HepG2 (cell line): ENCODE measurements around the gene SERPINA3. TPM values are rescaled to one million over a fixed set of nuclear protein-coding genes. Genes with fewer than 3 reads are reported as not detected.

ENCODE experiments used
- AHR ChIP-seq: IDR thresholded peaks from 2 replicates; pipeline ENCODE4 v1.6.1; 2018; ENCODE audit warnings: missing genetic modification reagents, missing compliant biosample characterization
- CBX1 ChIP-seq: IDR thresholded peaks from one replicate; pipeline ENCODE4 v1.6.1; 2016; ENCODE audit warnings: antibody characterized with exemption, low read depth
- LCORL ChIP-seq, 2 experiments: fragments of 450-650 bp in 1 of 2; sonication (generic) in 1 of 2; formaldehyde crosslinking in 1 of 2; IDR thresholded peaks; 2 replicates each; pipeline versions ENCODE4 v1.5.0 to v1.6.1; 2017 to 2020; ENCODE audit warnings: antibody characterized with exemption in 1 of 2, missing genetic modification reagents in 1 of 2
- PBX3 ChIP-seq: sonication (generic); formaldehyde crosslinking; IDR thresholded peaks from 2 replicates; pipeline ENCODE4 v1.8.1; 2023; ENCODE audit warnings: missing genetic modification reagents, inconsistent platforms, borderline replicate concordance
- RXRA ChIP-seq: sonication (generic); formaldehyde crosslinking; IDR thresholded peaks from 2 replicates; pipeline ENCODE4 v1.5.1; 2020; ENCODE audit warnings: missing genetic modification reagents
- STAT6 ChIP-seq: sonication (generic); formaldehyde crosslinking; IDR thresholded peaks from 2 replicates; pipeline ENCODE4 v1.4.0; 2020; ENCODE audit warnings: missing genetic modification reagents, mild to moderate bottlenecking, borderline replicate concordance
- TAF1 ChIP-seq: sonication (generic); formaldehyde crosslinking; IDR thresholded peaks from 2 replicates; pipeline ENCODE4 v1.4.0; 2020; ENCODE audit warnings: missing genetic modification reagents
- TMF1 ChIP-seq: sonication (generic); formaldehyde crosslinking; IDR thresholded peaks from 2 replicates; pipeline ENCODE4 v1.8.1; 2022; ENCODE audit warnings: low read depth, missing genetic modification reagents
- TSC22D2 ChIP-seq: sonication (generic); formaldehyde crosslinking; IDR thresholded peaks from 2 replicates; pipeline ENCODE4 v1.5.1; 2020; ENCODE audit warnings: missing genetic modification reagents, mild to moderate bottlenecking, borderline replicate concordance
- ZGPAT ChIP-seq: IDR thresholded peaks from 2 replicates; pipeline ENCODE4 v1.6.1; 2016; ENCODE audit warnings: mild to moderate bottlenecking
- ZNF10 ChIP-seq: sonication (generic); formaldehyde crosslinking; IDR thresholded peaks from 2 replicates; pipeline ENCODE4 v1.4.0; 2020; ENCODE audit warnings: mild to moderate bottlenecking, low read depth, missing genetic modification reagents, borderline replicate concordance
- ZNF770 ChIP-seq: sonication (generic); formaldehyde crosslinking; IDR thresholded peaks from 2 replicates; pipeline ENCODE4 v1.5.0; 2020; ENCODE audit warnings: mild to moderate bottlenecking, missing genetic modification reagents
- polyA plus RNA-seq, 8 experiments: library from polyadenylated mRNA; depleted of rRNA in 3 of 8; stranded (reverse) in 7 of 8; unstranded in 1 of 8; fragments of >200 nt; fragmentation: Illumina TruSeq in 4 of 8; extraction: Trizol in 4 of 8; gene quantifications; 2 replicates each; pipeline versions ENCODE4 v1.2.1 to v1.2.3, GENCODE V29; 2011 to 2016; ENCODE audit warnings: low read depth in 4 of 8, missing spikeins in 1 of 8, mixed read lengths in 1 of 8; ENCODE audit not compliant: insufficient read depth in 1 of 8
- total RNA-seq, 5 experiments: library from RNA; depleted of rRNA; stranded (reverse); fragments of >200 nt; fragmentation: Illumina TruSeq; extraction: Trizol; gene quantifications; 2 replicates each; pipeline ENCODE4 v1.2.3, GENCODE V29; 2016; ENCODE audit warnings: low read depth in 1 of 5
- TF ChIP-seq, protein P1 (sequence below): sonication (generic); formaldehyde crosslinking; IDR thresholded peaks from 2 replicates; pipeline ENCODE4 v1.5.0; 2020; ENCODE audit warnings: mild to moderate bottlenecking, missing genetic modification reagents, borderline replicate concordance

SERPINA3 gene
- total and polyA plus RNA-seq, 2 of the 13 experiments (the other 11 are each of a cell fraction or from before 2014, with no cell fraction given): 825 to 2,200 TPM

- TF ChIP-seq ZNF770 (no peak), RXRA (peak; percentile 18; the same call in 1 of the 2 replicates), TAF1 (CRISPR knock-in tag) (peak; percentile 36; the same call in 1 of the 2 replicates), STAT6 (CRISPR knock-in tag) (no peak), LCORL (IDR thresholded peaks at IDR 0.05) (no peak), LCORL (CRISPR knock-in tag; IDR thresholded peaks at IDR 0.05) (peak; percentile 71; the same call in 1 of the 2 replicates), TSC22D2 (no peak), ZNF10 (CRISPR knock-in tag) (no peak), PBX3 (no peak), CBX1 (no peak), TMF1 (CRISPR knock-in tag) (no peak), AHR (no peak), ZGPAT (CRISPR knock-in tag) (no peak)
- TF ChIP-seq, protein P1, sequence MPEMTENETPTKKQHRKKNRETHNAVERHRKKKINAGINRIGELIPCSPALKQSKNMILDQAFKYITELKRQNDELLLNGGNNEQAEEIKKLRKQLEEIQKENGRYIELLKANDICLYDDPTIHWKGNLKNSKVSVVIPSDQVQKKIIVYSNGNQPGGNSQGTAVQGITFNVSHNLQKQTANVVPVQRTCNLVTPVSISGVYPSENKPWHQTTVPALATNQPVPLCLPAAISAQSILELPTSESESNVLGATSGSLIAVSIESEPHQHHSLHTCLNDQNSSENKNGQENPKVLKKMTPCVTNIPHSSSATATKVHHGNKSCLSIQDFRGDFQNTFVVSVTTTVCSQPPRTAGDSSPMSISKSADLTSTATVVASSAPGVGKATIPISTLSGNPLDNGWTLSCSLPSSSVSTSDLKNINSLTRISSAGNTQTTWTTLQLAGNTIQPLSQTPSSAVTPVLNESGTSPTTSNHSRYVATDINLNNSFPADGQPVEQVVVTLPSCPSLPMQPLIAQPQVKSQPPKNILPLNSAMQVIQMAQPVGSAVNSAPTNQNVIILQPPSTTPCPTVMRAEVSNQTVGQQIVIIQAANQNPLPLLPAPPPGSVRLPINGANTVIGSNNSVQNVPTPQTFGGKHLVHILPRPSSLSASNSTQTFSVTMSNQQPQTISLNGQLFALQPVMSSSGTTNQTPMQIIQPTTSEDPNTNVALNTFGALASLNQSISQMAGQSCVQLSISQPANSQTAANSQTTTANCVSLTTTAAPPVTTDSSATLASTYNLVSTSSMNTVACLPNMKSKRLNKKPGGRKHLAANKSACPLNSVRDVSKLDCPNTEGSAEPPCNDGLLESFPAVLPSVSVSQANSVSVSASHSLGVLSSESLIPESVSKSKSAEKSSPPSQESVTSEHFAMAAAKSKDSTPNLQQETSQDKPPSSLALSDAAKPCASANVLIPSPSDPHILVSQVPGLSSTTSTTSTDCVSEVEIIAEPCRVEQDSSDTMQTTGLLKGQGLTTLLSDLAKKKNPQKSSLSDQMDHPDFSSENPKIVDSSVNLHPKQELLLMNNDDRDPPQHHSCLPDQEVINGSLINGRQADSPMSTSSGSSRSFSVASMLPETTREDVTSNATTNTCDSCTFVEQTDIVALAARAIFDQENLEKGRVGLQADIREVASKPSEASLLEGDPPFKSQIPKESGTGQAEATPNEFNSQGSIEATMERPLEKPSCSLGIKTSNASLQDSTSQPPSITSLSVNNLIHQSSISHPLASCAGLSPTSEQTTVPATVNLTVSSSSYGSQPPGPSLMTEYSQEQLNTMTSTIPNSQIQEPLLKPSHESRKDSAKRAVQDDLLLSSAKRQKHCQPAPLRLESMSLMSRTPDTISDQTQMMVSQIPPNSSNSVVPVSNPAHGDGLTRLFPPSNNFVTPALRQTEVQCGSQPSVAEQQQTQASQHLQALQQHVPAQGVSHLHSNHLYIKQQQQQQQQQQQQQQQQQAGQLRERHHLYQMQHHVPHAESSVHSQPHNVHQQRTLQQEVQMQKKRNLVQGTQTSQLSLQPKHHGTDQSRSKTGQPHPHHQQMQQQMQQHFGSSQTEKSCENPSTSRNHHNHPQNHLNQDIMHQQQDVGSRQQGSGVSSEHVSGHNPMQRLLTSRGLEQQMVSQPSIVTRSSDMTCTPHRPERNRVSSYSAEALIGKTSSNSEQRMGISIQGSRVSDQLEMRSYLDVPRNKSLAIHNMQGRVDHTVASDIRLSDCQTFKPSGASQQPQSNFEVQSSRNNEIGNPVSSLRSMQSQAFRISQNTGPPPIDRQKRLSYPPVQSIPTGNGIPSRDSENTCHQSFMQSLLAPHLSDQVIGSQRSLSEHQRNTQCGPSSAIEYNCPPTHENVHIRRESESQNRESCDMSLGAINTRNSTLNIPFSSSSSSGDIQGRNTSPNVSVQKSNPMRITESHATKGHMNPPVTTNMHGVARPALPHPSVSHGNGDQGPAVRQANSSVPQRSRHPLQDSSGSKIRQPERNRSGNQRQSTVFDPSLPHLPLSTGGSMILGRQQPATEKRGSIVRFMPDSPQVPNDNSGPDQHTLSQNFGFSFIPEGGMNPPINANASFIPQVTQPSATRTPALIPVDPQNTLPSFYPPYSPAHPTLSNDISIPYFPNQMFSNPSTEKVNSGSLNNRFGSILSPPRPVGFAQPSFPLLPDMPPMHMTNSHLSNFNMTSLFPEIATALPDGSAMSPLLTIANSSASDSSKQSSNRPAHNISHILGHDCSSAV (CRISPR knock-in tag): no peak
Measured at GRCh38 chr14:94601884-94602391, 10.3 kb upstream of the SERPINA3 start (continued).
